GM18517 (cell line): ENCODE results near the gene EXOC6.

Experiments
- ATAC-seq: cut with Tn5 transposase; IDR thresholded peaks from one replicate; pipeline ENCODE4 v1.9.1; 2021; ENCODE audit warnings: mild to moderate bottlenecking, moderate library complexity; ENCODE audit not compliant: unreplicated experiment

The EXOC6 gene, protein sequence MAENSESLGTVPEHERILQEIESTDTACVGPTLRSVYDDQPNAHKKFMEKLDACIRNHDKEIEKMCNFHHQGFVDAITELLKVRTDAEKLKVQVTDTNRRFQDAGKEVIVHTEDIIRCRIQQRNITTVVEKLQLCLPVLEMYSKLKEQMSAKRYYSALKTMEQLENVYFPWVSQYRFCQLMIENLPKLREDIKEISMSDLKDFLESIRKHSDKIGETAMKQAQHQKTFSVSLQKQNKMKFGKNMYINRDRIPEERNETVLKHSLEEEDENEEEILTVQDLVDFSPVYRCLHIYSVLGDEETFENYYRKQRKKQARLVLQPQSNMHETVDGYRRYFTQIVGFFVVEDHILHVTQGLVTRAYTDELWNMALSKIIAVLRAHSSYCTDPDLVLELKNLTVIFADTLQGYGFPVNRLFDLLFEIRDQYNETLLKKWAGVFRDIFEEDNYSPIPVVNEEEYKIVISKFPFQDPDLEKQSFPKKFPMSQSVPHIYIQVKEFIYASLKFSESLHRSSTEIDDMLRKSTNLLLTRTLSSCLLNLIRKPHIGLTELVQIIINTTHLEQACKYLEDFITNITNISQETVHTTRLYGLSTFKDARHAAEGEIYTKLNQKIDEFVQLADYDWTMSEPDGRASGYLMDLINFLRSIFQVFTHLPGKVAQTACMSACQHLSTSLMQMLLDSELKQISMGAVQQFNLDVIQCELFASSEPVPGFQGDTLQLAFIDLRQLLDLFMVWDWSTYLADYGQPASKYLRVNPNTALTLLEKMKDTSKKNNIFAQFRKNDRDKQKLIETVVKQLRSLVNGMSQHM

DNA sequence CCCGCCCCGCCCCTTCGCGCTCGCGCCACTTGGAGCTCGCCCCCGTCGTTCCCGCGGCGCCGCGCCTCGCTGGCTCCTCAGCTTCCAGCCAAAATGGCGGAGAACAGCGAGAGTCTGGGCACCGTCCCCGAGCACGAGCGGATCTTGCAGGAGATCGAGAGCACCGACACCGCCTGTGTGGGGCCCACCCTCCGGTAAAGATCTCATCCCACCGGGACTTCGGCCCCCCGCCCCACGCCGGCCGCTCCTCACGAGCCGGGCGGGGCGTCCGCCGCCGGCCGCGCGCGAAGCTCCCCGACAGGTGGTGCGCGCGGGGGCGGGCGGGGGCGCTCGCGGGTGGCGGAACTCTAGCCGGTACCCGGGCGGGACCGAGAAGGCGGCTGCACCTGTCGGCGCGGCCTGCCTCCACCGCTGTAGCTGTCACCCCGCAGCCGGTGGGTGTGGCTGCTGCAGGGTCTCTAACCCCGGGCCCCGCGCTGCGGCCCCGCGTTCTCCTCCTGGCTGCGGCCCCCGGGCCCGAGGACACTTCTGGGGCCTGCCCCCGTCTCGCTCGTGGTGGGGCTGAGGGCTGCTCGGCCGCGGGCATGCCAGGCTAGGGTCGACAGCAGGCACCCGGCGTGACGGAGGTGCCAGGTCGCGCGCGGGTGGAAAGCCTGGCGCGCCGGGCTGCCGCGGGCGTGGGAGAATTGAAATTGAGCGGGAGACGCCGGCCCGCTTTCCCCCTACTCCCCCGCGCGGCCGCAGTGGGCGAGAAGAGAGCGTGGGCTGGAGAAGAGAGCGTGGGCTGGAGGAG, at the start of gene EXOC6:
Gene EXOC6 (plus strand): TSS at position 80 of the 793 bp plus-strand sequence. CDS start 14 bp downstream, at position 94.
- peak; percentile 74 for ATAC-seq

DNA sequence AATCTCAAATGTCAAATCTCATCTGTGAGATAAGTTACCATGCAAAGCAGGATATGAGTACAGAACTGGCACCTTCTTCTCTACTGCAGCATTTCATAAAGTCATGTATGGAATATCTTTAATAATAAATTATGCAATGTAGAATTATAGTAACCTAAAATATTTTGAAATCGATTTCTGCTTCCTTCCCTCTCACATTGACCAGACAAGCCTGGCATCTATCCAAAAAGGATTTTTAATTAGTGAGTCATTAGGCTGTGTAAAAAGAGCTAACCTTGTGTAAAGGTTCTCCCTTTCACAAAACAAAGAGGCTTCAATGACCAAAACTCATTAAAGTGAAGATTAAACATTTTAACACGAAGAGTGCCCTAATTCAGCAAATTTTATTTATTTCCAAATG, 48.8 kb upstream of the EXOC6 start:
- ATAC-seq = no peak

DNA sequence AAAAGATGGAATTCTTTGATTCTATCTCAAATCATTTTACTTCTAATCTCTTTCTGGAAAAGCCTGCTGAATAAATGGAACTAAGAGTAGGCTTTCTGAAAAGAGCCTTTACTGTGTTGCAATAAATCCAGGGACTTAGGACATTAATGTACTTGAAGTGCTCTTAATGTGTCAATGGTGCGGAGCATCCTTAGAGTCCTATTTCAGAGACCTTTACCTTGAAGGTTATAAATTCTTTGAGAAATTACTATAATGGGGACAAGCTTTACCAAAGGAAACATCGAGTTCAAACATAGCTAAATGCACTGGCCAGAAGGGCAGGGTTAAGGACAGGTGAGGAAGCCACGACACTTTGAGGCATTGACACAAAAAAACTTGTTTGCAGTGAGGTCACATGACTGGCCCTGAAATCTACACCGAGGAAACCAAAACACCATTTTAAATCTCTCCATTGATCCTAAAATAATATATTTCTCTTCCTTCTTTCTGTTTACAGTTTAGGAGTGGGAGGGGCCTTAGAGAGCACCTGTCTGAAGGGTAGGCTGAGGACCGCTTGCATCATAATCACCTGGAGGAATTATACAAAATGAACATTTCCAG, 48.1 kb upstream of the EXOC6 start:
- no peak for ATAC-seq

DNA sequence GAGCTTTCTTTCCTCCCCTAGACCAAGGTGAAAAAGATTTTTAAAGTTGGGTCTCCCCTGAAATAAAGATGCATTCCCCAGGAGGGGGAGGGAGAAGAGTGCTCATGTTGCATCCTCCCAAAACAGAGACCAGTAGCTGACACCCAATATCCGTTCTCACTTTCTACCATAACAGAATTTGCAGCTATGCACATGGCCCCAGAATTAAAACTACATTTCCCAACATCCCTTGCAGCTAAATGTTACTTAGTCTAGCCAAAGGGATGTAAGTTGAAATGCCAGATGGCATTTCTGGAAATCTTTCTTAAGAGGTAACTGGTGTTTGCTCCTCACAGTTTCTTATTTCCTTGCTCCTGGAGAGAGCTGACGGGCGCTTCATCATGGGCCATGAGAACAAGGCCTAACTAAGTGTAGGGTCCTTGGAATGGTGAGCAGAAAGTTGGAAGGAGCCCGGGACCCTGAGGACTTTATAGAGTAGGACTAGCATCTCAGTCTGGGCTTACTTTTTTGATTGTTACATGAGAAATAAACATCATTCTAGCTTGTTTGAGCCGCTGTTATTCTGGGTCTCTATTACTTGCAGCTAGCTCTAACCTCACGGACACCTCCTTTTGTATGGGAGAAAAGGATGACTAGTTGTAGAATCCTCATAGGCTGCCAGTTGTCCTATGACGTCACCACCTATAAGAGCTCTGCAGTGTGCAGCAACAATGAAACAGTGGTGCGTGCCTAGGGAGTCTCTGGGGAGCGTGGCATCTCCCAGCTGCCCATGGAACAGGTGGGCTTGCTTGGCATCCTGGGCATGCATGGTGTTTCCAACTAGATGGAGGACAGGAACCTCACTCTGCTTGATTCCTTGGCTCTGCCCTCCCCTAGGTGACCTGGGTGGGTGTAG, 46.1 kb upstream of the EXOC6 start:
- no peak for ATAC-seq

DNA sequence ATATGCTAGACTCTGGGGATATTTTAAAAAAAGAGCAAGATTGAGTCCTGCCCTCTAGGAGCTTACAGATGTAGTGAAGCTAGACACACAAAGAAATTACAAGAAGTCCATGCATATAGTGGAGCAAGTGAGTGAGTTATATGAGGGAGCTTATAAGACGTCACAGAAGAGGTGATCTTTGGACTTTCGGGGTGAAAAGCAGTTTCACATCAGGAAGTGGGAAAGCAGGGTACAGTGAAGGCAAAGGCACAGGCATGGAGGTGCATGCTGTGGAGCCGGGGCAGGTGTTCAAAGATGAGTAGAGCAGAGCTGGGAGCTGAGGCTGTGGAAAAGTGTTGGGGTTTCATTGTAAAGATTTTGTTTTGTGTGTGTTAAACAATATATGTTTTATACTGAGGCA, 38.5 kb upstream of the EXOC6 start:
- no peak for ATAC-seq

DNA sequence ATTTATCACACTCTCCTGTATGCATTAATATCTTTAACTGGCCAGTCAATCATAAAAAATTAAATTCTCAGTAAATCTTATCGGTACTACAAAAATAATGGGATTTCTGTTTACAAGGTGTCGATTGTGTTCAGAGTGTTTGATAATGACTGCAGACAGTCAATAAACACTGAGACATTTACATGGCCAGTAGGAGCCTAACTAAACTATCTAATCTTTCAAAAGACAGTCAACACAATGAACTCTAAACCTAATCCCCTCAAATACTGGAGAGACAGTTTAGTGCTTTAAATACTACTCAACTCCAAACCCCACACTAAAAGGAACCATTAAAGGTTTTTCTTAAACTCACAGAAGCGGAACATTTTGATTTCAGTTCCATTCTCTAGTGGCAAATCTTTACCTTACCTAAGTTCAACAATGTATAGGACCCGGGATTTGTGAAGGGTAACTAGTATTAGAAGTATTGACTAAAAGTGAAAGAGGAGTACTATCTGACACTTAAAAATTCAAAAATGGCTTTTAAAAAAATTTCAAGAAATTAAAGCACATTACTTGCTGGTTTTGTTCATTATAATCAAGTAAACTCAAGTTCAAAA, 37.3 kb upstream of the EXOC6 start:
- ATAC-seq = no peak

DNA sequence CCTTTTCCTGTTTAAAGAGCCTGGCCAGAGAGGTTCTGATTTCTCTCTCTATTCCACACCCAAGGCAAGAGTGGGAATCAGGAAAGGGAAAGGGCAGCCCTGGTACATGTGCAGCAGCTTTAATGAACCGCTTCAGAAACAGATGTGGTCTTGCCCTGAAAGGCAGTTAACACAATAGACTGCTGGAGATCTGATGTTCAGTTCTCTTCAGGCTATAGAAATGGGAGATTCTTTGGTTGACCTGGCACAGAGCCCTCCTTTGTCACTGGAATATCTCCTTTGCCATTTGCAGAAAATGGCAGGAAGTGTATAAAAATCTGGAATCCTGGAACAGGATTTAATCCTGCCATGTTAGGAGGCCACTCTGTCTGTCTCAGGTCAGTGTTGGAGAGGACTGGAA, 36.3 kb upstream of the EXOC6 start:
- no peak for ATAC-seq

DNA sequence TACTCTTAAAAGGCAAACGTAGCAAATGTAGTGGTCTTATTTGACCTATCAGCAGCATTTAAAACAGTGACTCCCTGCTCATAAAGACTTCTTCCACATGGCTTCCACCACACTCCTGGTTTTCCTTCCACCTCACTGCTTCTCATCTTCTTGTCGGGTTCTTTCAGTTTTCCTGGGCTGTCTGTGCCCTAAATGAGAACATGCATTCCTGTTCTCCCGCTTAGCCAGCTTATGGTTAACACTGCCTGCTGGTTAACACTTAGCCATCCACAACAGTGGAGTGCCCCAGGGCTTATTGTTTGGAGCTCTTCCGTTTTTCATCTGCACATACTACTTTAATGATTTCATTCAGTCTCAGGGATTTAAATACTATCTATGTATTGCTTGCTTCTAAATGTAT, 34.3 kb upstream of the EXOC6 start:
- no peak for ATAC-seq

DNA sequence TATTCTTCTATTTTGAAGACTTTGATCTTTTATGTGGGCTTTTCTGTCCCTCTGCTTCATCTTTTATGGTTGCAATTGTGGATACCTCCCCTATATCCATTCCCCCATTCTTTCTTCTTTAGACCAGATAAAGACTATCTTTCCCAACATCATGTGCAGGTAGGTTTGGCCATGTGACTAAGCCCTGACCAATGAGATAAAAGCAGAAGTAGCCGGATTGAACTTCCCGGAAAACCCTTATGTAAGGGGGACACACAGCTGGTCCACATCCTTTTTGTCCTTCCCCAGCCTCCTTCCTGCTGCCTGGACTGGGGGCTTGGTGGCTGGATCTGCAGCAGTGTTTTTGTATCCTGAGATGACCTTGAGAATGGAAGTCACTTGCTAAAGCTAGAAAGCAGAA, 33.5 kb upstream of the EXOC6 start:
- no peak for ATAC-seq

DNA sequence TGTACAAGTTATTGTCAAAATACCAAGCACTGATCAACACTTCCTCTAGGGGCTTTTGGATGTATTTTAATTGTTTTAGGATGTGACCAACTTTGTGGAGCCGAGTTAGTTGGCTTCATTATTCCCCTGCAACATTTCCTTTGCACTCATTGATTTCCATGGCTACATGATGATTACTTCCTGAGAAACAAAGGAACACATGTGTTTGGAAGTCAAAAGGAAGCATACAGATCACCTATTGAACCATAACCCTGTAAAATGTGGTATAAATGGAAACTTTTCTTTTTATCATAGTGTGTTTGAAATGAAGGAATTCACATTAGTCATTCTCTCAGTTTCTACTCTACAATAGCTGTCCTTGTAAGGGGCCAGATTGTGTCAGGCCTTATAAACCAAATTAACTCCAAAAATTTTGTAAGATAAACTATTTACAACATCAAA, 32.2 kb upstream of the EXOC6 start:
- ATAC-seq = no peak

DNA sequence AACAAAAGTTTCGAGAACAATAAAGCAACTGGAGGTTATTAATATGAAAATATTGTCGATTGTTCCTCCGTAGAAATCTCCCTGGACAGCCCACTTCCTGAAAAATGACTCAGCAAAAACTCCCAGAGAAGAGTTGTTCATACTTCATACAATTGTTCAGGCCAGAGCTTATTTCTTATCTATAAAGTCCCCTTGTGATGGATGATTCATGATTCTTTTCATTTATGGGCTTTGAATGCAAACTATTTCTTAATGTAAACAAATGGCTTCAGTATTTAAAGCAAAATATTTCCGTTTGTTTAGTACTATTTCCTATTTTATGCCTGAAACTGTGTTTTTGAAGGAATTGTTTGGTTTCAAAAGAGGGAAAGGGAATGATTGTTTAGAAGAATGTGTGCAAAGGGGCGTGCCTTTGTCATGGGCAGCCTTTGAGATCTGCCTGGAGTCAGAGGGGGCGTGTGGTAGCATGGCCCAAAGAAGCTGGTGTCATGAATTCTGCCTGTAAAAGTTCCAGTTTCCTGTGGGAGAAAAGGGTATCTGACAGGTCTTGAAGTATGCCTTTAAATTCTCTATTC, 26.2 kb upstream of the EXOC6 start:
- ATAC-seq = no peak

DNA sequence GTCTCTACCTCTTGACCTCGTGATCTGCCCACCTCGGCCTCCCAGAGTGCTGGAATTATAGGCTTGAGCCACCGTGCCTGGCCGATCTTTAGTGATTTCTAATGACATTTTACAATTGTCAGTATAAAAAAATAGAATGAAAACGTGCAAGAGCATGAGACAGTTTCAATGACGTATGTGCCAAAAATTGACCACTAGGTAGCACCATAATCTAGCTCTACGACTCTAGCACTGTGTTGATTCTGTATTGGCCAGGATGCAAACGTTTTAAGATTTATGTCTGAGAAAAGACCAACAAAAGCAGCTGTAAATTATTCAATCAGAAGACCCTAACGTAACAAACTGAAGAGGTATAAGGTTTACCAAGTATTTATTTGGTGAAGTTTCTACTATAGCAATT, 25.4 kb upstream of the EXOC6 start:
- ATAC-seq = no peak

DNA sequence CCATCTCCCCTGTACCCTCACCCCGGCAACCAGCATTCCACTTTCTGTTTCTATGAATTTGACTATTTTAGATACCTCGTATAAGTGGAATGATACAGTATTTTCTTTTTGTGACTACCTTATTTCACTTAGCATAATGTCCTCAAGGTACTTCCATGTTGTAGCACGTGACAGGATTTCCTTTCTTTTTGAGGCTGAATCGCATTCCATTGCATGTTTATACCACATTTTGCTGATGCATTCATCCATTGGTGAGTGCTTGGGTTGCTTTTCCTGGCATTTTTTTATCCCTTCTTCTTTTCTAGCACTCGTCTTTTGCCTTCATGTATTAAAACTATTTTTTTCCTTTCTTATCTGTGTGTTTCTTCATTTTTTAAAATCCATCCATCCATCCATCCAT, 22.3 kb upstream of the EXOC6 start:
- ATAC-seq = no peak

DNA sequence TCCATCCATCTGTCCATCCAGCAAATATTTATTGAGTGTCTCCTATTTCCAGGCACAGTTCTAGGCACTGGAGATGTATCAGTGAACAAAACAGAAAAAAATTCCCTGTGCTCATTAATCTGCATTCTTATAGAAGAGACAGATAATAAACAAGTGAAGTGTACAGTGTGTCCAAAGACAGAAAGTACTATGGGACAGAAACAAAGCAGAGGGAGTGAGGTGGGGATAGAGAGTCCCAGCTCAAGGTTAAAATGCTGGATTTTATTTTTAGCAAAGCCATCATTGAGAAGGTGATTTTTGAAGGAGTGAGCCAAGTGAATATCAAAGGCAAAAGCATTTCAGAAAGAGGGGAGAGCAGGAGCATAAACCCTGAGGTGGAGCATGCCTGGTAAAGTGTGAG, 21.8 kb upstream of the EXOC6 start:
- no peak for ATAC-seq

DNA sequence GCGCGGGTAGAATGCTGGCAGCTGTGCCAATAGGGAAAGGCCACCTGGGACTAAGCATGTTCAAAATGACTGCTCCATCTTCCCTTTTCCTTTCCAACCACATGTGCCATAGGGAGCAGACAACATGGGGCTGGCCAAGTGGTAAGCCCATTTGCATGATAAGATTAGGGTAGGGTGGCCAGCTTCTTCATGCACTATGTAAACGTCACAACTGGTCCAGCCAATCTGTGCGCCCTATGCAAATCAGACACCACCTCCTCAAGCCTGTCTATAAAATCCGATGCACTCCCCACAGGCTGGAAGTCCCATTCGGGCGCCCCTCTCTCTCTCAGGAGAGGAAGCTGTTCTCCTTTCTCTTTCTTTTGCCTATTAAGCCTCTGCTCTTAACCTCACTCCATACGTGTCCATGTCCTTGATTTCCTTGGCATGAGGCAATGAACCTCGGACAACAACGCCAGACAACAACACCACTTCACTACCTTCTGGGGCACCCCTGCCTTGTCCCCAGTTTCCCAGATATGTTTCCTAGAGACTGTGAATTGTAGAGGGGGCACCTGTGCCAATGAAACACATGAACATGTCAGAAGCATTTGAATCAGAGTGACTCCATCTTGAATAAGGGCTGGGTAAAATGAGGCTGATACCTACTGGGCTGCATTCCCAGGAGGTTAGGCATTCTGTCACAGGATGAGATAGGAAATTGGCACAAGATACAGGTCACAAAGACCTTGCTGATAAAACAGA, 19.1 kb upstream of the EXOC6 start:
- ATAC-seq = no peak

DNA sequence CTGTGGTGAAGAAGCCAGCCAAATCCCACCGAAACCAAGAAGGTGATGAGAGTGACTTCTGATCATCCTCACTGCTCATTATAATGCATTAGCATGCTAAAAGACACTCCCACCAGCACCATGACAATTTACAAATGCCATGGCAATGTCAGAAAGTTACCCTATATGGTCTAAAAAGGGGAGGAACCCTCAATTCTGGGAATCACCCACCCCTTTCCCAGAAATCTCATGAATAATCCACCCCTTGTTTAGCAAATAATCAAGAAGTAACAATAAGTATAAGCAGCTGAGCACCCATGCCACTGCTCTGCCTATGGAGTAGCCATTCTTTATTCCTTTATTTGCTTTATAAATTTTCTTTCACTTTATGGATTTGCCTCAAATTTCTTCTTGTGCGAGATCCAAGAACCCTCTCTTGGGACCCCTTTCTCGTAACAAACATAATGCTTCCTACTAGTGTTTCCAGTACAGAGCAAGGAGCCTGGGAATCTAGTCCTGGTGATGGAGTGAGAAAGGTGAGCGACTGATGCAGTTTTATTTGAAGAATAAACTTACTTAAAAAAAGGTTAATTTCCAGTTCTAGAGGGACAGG, 18.4 kb upstream of the EXOC6 start:
- no peak for ATAC-seq

DNA sequence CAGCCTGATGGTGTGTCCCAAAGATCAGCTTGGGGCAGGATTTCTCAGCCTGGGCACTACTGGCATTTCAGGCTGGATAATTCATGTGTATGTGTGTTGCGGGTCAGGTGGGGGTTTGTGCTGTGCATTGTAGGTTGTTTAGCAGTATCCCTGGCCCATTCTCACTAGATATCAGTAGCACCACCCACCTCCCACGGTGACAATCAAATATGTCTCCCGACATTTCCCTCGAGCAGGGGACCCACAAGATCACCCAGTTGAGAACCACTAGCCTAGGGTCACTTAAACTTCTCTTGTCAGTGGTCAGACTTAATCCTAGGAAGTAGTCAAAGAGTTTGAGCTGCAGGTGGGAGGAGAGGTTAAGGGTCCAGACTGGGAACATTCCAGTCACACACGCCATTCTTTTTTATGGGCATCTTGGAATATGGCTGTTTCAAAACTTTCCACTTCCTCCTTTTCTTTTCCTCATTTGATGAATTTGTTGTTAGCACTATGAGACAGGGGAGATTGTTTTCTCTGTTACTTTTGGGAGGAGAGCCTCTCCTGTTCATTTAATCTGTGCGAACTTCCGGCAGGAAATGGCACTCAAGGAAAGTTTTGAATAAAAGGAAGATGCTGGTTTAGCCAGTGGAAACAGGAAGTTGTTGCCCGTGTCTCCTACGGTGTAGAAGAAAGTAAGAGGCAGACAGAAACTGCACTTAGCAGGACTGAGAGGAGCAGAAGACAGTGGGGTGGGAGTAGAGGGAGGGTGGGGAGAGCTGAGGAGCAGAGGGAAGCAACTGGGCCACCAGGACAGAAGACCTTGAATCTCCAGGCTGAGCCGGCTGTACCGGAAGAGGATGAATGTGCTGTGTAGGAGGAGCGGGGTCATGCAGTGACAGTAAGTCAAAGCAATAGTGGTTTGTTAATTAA, 17.6 kb upstream of the EXOC6 start:
- no peak for ATAC-seq
